Measurements from ENCODE around the gene FANCE.

FANCE gene

DNA sequence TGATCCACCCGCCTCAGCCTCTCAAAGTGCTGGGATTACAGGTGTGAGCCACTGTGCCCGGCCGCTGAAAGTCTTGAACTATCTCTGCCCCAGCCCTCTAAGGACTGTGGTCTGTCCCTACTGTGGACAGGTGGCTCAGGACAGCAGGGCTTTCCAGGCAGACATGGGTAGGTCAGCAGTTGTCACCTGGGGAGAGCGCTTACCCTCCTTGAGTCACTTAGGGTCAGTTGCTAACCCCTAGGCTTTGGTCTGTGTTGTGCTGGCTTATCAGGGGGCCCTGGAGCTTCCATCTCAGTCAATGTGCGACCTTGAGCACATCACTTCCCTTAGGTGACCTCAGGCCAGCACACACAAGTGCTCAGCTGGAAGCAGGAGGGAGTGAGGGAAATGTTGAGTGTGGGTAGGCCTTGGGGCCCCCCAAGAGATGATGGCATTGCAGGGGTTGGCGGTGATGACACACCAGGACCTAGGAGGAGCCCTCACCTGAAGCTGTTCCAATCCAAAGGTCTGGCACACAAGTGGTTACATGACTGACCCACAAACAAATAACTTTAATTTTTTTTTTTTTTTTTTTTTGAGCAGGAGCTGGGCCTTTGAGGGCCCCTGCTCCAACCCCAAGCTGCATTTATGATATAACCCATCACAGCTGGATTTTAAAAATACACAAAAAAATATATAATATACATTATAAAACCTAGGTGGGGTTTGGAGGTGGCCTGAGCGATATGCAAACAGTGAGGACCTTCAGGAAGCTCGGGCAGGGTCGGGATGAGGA, 21.1 kb downstream of the FANCE start:
- DNase-seq (ENCODE audit: low read depth), result no peak
- no peak for TF ChIP-seq CTCF (IDR thresholded peaks at IDR 0.05; ENCODE audit: insufficient read depth, low read depth, low read length, missing control alignments)

GRCh38 chr6:35473850-35474130, 21.7 kb downstream of the FANCE start:
- no peak overlapping the region for H3K4me3 ChIP-seq (ENCODE audit: low read length)
- DNase-seq (ENCODE audit: low read depth), result no peak
- TF ChIP-seq CTCF (IDR thresholded peaks at IDR 0.05; ENCODE audit: insufficient read depth, low read depth, low read length, missing control alignments), result no peak

More for the DNA sequence above, 21.1 kb downstream of the FANCE start:
- H3K4me3 ChIP-seq (ENCODE audit: low read length), result no peak overlapping the region

- TF ChIP-seq CTCF (IDR thresholded peaks at IDR 0.05; ENCODE audit: insufficient read depth, low read depth, low read length, missing control alignments), result no peak
- H3K4me3 ChIP-seq (ENCODE audit: low read length), result no peak overlapping the region
- DNase-seq (ENCODE audit: low read depth), result no peak
These were observed 22.2 kb downstream of the FANCE start for GRCh38 chr6:35474131-35474941.

DNA sequence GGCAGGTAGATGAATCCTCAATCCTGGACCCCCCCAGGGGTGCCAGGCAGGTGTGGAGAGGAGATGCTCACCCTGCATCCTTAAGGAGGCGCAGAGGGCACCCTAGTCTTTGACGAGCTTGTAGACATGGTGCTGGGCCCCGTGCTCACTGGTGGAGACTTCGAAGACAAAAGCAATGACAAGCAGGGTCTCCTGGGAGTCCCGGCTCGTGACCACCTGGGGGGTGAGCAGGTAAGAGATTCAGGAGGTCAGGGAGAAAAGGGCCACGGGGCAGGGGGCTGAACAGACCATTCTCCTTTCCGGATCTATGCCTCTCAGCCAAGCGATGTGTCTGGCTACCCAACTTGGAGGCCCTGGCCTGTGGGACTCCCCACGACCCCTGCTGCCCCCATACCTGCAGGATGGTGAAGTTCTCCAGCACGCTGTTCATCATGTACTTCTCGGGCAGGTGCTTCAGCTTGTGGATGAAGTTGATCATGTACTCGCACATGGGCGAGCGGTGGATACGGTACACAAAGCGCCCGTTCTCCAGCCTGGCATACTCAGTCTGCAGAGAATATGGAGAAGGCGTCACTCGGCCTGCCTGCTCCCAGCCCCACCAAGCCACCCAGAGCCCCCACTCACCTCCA, 22.9 kb downstream of the FANCE start:
- no peak for TF ChIP-seq CTCF (IDR thresholded peaks at IDR 0.05; ENCODE audit: insufficient read depth, low read depth, low read length, missing control alignments)
- no peak for DNase-seq (ENCODE audit: low read depth)
- no peak overlapping the region for H3K4me3 ChIP-seq (ENCODE audit: low read length)

- no peak for TF ChIP-seq CTCF (IDR thresholded peaks at IDR 0.05; ENCODE audit: insufficient read depth, low read depth, low read length, missing control alignments)
- H3K4me3 ChIP-seq (ENCODE audit: low read length), result no peak overlapping the region
- DNase-seq (ENCODE audit: low read depth), result no peak
These were observed 23.4 kb downstream of the FANCE start for GRCh38 chr6:35475573-35475972.

GRCh38 chr6:35476004-35476403, 23.9 kb downstream of the FANCE start:
- H3K4me3 ChIP-seq (ENCODE audit: low read length), result no peak overlapping the region
- DNase-seq (ENCODE audit: low read depth), result no peak
- TF ChIP-seq CTCF (IDR thresholded peaks at IDR 0.05; ENCODE audit: insufficient read depth, low read depth, low read length, missing control alignments), result no peak

Data from epithelial cell of esophagus (primary cell).